HG02610 (cell line): Measurements from ENCODE around the gene GRID2.
A peak's percentile ranks its signal among the peaks of the same experiment; 100 is the strongest.

ENCODE experiments used
- ATAC-seq: cut with Tn5 transposase; IDR thresholded peaks from one replicate; pipeline ENCODE4 v1.9.1; 2021; ENCODE audit warnings: mild to moderate bottlenecking, moderate library complexity; ENCODE audit not compliant: unreplicated experiment

GRID2 gene

GRCh38 chr4:93730251-93730650, 1426.5 kb downstream of the GRID2 start:
- ATAC-seq: no peak

DNA sequence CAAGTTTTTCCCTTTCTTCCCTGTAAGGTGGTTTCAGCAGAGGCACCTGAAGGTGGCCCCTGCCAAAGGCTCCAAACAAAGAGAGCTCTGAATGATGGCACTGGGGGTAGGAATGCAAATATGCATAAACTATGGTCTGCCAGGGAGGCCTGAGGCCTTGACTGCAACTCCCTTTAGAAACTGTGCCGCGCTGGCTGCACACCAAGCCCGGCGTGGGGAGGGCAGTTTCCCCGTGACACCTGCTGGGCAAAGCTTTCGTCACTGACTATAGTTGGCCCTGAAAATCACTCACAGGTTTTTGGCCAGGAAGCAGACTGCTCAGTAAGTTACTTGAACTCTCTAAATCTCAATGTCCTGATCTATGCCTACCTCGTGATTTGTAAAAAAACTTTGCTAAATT, 1427.0 kb downstream of the GRID2 start:
- no peak for ATAC-seq

- ATAC-seq: peak; percentile 72
Observed at GRCh38 chr4:93731456-93731855, 1427.7 kb downstream of the GRID2 start.

DNA sequence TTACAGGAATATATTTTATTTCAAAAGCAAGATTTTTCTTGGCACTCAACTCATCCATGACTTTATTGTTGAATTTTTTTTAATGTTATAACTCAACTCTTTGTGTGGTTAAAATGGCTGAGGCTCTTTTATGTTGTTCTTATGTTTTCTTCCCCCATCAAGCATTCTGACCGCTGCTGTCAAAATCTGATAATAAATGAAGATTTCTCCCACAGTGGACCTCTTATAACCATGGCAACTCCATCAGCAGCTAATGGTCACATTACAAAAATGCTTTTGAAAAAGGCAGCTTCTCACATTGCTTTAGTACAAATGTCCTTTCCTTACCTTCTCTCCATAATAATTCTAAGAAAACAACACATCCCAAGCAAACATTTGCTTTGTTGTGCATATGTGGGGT, 1428.7 kb downstream of the GRID2 start:
- no peak for ATAC-seq

- no peak for ATAC-seq
Observed at GRCh38 chr4:93740890-93741289, 1437.1 kb downstream of the GRID2 start.

DNA sequence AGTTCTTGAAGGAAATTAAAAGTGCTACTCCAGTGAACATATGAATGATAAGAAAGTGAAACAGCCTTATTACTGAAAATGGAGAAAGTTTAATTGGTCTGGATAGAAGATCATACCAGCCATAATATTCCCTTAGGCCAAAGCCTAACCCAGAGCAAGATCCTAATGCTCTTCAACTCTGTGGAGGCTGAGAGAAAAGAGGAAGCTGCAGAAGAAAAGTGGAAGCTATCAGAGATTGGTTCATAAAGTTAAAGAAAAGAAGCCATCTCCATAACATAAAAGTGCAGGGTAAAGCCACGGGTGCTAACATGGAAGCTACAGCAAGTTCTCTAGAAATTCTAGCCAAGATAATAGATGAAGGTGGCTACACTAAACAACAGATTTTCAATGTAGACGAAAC, 1439.3 kb downstream of the GRID2 start:
- ATAC-seq: no peak

- ATAC-seq: no peak
Observed at GRCh38 chr4:93743635-93744034, 1439.9 kb downstream of the GRID2 start.

DNA sequence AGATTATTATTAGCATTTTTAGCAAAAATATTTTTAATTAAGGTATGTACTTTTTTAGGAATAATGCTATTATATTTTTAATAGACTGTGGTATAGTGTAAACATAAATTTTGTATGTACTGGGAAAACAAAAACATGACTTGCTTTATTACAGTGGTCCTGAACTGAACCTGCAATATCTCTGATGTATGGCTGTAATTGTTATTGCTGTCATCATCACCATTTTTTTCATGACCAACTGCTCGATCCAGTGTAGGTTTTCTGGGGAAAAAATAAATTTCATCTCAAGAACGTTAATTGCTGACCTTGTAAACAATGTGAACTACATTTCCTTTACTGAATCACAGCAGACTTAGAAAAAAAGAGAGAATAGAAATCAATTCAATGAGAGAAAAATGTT, 1441.2 kb downstream of the GRID2 start:
- no peak for ATAC-seq

- no peak for ATAC-seq
Observed at GRCh38 chr4:93746031-93746430, 1442.3 kb downstream of the GRID2 start.

- ATAC-seq: no peak
Observed at GRCh38 chr4:93747220-93747619, 1443.5 kb downstream of the GRID2 start.

GRCh38 chr4:93748373-93749291, 1444.9 kb downstream of the GRID2 start:
- ATAC-seq: peak; percentile 34

- ATAC-seq: peak; percentile 88
Observed at GRCh38 chr4:93749292-93749761, 1445.6 kb downstream of the GRID2 start.

DNA sequence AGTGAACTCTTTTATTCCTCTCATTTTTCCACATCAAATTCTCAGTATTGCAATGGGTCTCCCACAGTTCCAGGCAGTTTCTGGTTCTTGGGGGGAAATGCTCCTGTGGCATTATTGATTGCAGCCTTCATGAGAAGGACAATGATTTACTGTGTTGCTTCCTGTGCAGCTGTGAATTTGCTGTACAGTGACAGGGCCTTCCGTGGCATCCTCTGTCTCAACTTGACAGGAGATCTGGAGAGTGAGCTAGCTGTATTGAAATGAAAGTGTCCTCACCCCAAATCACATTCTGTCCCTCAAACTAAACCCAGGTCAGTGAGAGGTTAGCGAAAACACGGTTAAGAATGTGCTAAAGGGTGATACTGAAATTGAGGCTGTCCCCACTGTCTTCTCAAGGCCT, 1447.6 kb downstream of the GRID2 start:
- ATAC-seq: no peak

DNA sequence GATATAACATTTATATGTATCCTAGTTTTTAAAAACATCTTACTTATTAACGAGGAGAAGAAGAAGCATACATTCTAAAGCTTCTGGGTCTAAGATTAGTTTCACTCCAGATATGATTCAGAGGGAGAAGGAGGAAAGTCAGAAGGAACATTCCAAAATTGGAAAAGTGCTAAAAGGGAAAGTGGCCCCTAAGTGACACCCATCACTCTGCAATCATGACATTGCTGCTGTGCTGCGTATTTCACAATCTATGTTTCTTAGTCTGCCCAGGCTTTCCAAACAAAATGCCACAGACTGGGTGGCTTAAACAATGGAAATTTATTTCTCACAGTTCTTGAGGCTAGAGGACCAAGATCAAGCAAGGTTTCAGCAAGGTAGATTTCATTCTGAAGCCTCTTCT, 1452.3 kb downstream of the GRID2 start:
- no peak for ATAC-seq

DNA sequence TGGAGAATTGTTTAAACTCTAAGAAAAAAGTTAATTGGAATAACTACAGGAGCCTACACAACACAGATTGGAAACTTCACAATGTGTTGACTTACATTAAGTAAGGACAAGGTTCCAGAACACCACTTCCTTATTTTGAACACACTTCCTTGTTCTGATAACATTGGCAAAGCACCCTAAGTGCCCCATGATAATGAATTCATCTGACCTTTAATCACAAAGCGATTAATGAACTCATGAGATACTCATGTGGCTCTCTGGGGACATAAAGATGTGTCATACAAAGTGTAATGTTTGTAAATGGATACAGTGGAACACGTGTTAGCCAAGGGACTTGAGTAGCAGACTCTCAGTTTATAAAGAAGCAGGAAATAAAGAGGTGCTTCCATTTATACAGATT, 1455.7 kb downstream of the GRID2 start:
- no peak for ATAC-seq

DNA sequence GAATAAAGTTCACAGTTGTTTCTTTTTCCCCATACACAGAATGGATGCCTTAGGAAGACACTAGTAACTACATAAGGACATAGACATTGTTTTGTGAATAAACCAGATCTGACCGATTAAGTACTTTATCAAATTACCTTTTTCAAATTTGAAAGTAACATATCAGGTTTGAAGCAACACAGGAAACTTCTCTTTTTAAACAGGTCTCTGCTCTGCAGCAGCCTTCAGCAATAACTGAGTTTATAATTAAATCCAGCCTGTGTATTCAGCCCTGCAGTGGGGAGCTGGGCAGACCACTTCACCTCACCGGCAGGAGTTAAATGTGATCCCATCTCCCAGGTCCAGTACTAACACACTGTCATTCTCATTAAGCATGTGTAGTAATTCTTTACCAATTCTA, 1456.5 kb downstream of the GRID2 start:
- ATAC-seq: no peak

GRCh38 chr4:93761286-93761685, 1457.5 kb downstream of the GRID2 start:
- ATAC-seq: no peak

DNA sequence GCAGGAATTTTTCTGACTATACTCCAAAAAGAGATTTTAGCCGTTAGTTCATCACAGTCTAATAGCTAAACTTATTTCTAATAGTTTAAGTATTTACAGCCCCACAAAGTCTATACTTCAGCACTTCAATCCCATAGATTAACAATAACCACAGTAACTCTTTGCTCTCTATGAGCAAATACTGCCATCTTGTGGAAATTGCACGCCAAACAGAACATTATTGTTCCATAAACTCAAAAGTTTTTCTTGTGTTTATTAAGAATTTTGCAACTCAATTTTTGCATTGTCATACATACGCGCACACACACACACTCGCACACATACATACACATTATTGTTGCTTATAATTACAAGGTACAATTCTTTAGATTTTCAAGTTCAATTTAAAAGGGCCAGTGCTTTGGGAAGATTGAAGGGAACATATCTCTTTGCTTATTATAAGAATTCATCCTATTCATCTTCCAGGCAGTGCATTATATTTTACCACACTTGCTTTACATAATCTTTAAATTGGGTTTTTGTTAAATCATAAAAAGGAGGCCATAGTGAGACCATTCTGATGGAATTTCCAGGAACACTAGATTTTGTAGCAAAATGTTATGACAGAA, 1461.0 kb downstream of the GRID2 start:
- ATAC-seq: peak; percentile 68

DNA sequence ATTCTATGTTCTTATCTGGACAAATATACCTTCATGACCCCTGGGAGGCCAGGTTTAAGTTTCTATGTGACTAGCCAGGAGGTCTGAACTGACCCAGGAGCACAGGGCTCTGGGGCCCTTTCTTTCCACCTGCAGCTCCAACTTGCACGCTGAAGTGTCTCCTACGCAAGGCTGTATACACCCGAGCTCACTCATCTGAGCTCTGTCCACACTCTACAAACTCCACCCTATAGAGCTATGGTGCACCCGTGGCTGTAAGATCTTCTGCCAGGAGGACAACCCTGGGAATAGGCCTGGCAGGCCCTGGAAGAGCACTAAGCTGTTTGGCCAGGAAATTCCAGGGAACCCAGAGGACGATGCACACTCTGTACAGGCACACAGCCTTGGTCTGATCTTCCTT, 1464.2 kb downstream of the GRID2 start:
- no peak for ATAC-seq

- no peak for ATAC-seq
Observed at GRCh38 chr4:93770201-93770600, 1466.4 kb downstream of the GRID2 start.

- ATAC-seq: no peak
Observed at GRCh38 chr4:93771640-93772411, 1468.1 kb downstream of the GRID2 start.

DNA sequence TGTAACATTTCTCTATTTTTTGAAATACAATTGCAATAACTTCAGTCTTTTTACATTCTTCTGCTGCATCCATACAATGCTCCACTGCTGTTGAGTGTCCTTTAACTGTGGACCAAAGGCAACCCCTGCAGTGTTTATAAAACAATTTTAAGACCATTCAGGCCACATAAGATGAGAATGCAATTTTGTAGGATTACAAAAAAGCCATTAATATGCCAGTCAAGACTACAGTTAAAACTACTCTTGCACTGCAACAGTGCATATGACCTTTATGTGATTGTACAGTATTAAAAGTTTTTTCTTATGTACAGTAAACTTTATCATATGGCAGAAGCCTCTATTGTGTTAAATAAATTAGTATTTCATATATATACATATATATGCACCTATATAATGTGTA, 1469.1 kb downstream of the GRID2 start:
- ATAC-seq: no peak
